ENCODE results near the gene MYO15A.

The MYO15A gene

GRCh38 chr17:18186627-18186982, 78.0 kb downstream of the MYO15A start:
- no peak for DNase-seq (ENCODE audit: low read depth)
- TF ChIP-seq CTCF (IDR thresholded peaks at IDR 0.05; ENCODE audit: low read depth, low read length, missing control alignments) = no peak
- peak overlapping the region; percentile 74 for H3K4me3 ChIP-seq (ENCODE audit: low read depth, low read length)

- no peak for TF ChIP-seq CTCF (IDR thresholded peaks at IDR 0.05; ENCODE audit: low read depth, low read length, missing control alignments)
- no peak for DNase-seq (ENCODE audit: low read depth)
- peak overlapping the region; percentile 74 for H3K4me3 ChIP-seq (ENCODE audit: low read depth, low read length)
Measured at GRCh38 chr17:18187226-18187625, 78.7 kb downstream of the MYO15A start.

- no peak for DNase-seq (ENCODE audit: low read depth)
- peak overlapping the region; percentile 74 for H3K4me3 ChIP-seq (ENCODE audit: low read depth, low read length)
- no peak for TF ChIP-seq CTCF (IDR thresholded peaks at IDR 0.05; ENCODE audit: low read depth, low read length, missing control alignments)
Measured at GRCh38 chr17:18187821-18188761, 79.5 kb downstream of the MYO15A start.

GRCh38 chr17:18190628-18191235, 82.2 kb downstream of the MYO15A start:
- no peak for DNase-seq (ENCODE audit: low read depth)
- no peak for TF ChIP-seq CTCF (IDR thresholded peaks at IDR 0.05; ENCODE audit: low read depth, low read length, missing control alignments)
- H3K4me3 ChIP-seq (ENCODE audit: low read depth, low read length) = no peak overlapping the region

GRCh38 chr17:18191236-18191667, 82.7 kb downstream of the MYO15A start:
- no peak overlapping the region for H3K4me3 ChIP-seq (ENCODE audit: low read depth, low read length)
- no peak for TF ChIP-seq CTCF (IDR thresholded peaks at IDR 0.05; ENCODE audit: low read depth, low read length, missing control alignments)
- no peak for DNase-seq (ENCODE audit: low read depth)

GRCh38 chr17:18191967-18192366, 83.4 kb downstream of the MYO15A start:
- DNase-seq (ENCODE audit: low read depth) = no peak
- peak; percentile 42 for TF ChIP-seq CTCF (IDR thresholded peaks at IDR 0.05; ENCODE audit: low read depth, low read length, missing control alignments)
- no peak overlapping the region for H3K4me3 ChIP-seq (ENCODE audit: low read depth, low read length)
